ENCODE results near the gene OR4F6. TPM values are rescaled to one million over a fixed set of nuclear protein-coding genes. Genes with fewer than 3 reads are reported as not detected.

The OR4F6 gene
- total and polyA plus RNA-seq, 2 donors (not counting 1 experiment from before 2014, with no cell fraction given), result not detected

- H3K9me3 Mint-ChIP-seq (ENCODE audit: insufficient read depth), result no peaks in the 10 kb centered on the region
- ATAC-seq (ENCODE audit: low read depth), result no peak
- no peak for DNase-seq
- TF ChIP-seq EZH2 (IDR thresholded peaks at IDR 0.05; ENCODE audit: borderline replicate concordance, insufficient read depth, low read depth, low read length, poor library complexity, severe bottlenecking), result no peak
- TF ChIP-seq, protein P1, sequence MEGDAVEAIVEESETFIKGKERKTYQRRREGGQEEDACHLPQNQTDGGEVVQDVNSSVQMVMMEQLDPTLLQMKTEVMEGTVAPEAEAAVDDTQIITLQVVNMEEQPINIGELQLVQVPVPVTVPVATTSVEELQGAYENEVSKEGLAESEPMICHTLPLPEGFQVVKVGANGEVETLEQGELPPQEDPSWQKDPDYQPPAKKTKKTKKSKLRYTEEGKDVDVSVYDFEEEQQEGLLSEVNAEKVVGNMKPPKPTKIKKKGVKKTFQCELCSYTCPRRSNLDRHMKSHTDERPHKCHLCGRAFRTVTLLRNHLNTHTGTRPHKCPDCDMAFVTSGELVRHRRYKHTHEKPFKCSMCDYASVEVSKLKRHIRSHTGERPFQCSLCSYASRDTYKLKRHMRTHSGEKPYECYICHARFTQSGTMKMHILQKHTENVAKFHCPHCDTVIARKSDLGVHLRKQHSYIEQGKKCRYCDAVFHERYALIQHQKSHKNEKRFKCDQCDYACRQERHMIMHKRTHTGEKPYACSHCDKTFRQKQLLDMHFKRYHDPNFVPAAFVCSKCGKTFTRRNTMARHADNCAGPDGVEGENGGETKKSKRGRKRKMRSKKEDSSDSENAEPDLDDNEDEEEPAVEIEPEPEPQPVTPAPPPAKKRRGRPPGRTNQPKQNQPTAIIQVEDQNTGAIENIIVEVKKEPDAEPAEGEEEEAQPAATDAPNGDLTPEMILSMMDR (IDR thresholded peaks at IDR 0.05), result no peak
- no peaks in the 10 kb centered on the region for H3K4me1 Mint-ChIP-seq
- H3K27me3 Mint-ChIP-seq, result no peaks in the 10 kb centered on the region
- Histone ChIP-seq H3K9ac (ENCODE audit: low read length) (no peak overlapping the region), H3K4me2 (replicated peaks; ENCODE audit: low read depth, low read length, poor library complexity, severe bottlenecking) (no peak overlapping the region), H3K4me1 (ENCODE audit: control insufficient read depth in 2 of 2, insufficient read depth in 2 of 2, low read length in 2 of 2) (no peaks in the 10 kb centered on the region), H4K20me1 (ENCODE audit: control insufficient read depth, insufficient read depth, low read length, poor library complexity, severe bottlenecking) (no peaks in the 10 kb centered on the region), H3K27ac (ENCODE audit: low read length in 2 of 2) (no peak overlapping the region), H3K27me3 (replicated peaks in 1 of 4; ENCODE audit: control extremely low read depth in 1 of 4, control insufficient read depth in 3 of 4, insufficient read depth in 4 of 4, low read length in 3 of 4) (no peaks in the 10 kb centered on the region), H3K36me3 (replicated peaks in 1 of 2; ENCODE audit: control extremely low read depth in 1 of 2, control insufficient read depth in 1 of 2, extremely low read depth in 1 of 2, insufficient read depth in 2 of 2, low read length in 1 of 2) (peaks cover 0 to 3% of the 10 kb centered on the region in 2 experiments), H2AFZ (ENCODE audit: insufficient read depth, low read depth, low read length, poor library complexity, severe bottlenecking) (no peak overlapping the region), H3K4me3 (ENCODE audit: control extremely low read depth in 1 of 5, extremely low read depth in 1 of 5, insufficient read depth in 1 of 5, low read depth in 2 of 5, low read length in 4 of 5) (no peak overlapping the region), H3K79me2 (ENCODE audit: control insufficient read depth, insufficient read depth, low read length) (no peaks in the 10 kb centered on the region), H3K9me3 (ENCODE audit: control extremely low read depth in 1 of 3, control insufficient read depth in 2 of 3, insufficient read depth in 1 of 3, low read length in 2 of 3) (no peaks in the 10 kb centered on the region)
- H3K4me3 Mint-ChIP-seq, result no peak overlapping the region
- 96% methylated on average over 5 of the region's 8 CpGs for whole genome bisulfite sequencing (ENCODE audit: insufficient coverage)
- CTCF ChIA-PET, result no interaction called here
- POLR2A ChIA-PET, result no interaction called here
- intact Hi-C loops (cut with micrococcal nuclease), result no loop called here
- H3K27ac Mint-ChIP-seq, result no peak overlapping the region
These were observed 30.4 kb upstream of the OR4F6 start for GRCh38 chr15:101772921-101773320.

DNA sequence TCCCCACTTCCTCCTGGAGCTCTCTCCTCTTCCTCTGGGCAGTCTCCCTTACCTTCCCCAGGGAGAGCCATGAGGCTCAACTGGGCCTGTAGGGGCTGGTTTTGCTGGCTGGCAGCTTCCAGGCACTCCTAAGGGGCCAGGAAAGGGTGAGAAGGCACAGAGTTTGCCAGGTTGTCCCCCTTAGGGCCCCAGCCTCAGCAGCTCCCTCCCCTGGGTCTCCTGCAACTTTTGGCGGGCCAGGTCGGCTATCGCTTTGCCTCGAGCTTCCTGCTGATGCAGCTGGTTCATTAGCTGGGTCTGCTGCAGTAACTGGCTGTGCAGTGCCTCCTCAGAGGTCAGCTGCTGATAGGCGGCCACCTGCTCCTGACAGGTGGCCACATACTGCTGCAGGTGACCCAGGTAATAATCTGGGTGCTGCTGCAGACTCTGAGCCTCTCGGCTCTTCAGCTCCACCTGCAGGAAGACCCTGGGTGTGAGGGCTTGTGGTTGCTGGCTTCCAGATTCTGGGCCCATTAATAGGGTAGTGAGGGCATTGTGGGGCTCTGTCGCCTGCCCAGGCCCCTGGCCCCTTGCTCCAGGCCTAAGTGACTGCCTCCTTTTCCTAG, 29.7 kb upstream of the OR4F6 start:
- TF ChIP-seq, protein P1 (IDR thresholded peaks at IDR 0.05), result no peak
- no peak for TF ChIP-seq EZH2 (IDR thresholded peaks at IDR 0.05; ENCODE audit: borderline replicate concordance, insufficient read depth, low read depth, low read length, poor library complexity, severe bottlenecking)
- no peaks in the 10 kb centered on the region for H3K27me3 ChIP-seq (replicated peaks in 1 of 4; ENCODE audit: control extremely low read depth in 1 of 4, control insufficient read depth in 3 of 4, insufficient read depth in 4 of 4, low read length in 3 of 4)
- H3K27ac Mint-ChIP-seq, result no peak overlapping the region
- ChIA-PET CTCF (no interaction called here), POLR2A (no interaction called here)
- H4K20me1 ChIP-seq (ENCODE audit: control insufficient read depth, insufficient read depth, low read length, poor library complexity, severe bottlenecking), result no peaks in the 10 kb centered on the region
- H3K4me3 Mint-ChIP-seq, result no peak overlapping the region
- no peak overlapping the region for H3K9ac ChIP-seq (ENCODE audit: low read length)
- no peak overlapping the region for H2AFZ ChIP-seq (ENCODE audit: insufficient read depth, low read depth, low read length, poor library complexity, severe bottlenecking)
- H3K4me1 Mint-ChIP-seq, result no peaks in the 10 kb centered on the region
- no peak overlapping the region for H3K27ac ChIP-seq (ENCODE audit: low read length in 2 of 2)
- DNase-seq, result no peak
- 84% methylated on average over 6 of the region's 7 CpGs for WGBS (ENCODE audit: insufficient coverage)
- no peaks in the 10 kb centered on the region for H3K9me3 Mint-ChIP-seq (ENCODE audit: insufficient read depth)
- H3K4me2 ChIP-seq (replicated peaks; ENCODE audit: low read depth, low read length, poor library complexity, severe bottlenecking), result no peak overlapping the region
- peaks cover 0 to 3% of the 10 kb centered on the region in 2 experiments for H3K36me3 ChIP-seq (replicated peaks in 1 of 2; ENCODE audit: control extremely low read depth in 1 of 2, control insufficient read depth in 1 of 2, extremely low read depth in 1 of 2, insufficient read depth in 2 of 2, low read length in 1 of 2)
- H3K27me3 Mint-ChIP-seq, result no peaks in the 10 kb centered on the region
- no peaks in the 10 kb centered on the region for H3K9me3 ChIP-seq (ENCODE audit: control extremely low read depth in 1 of 3, control insufficient read depth in 2 of 3, insufficient read depth in 1 of 3, low read length in 2 of 3)
- no peak for ATAC-seq (ENCODE audit: low read depth)
- intact Hi-C loops (cut with micrococcal nuclease), result no loop called here
- no peaks in the 10 kb centered on the region for H3K79me2 ChIP-seq (ENCODE audit: control insufficient read depth, insufficient read depth, low read length)
- no peak overlapping the region for H3K4me3 ChIP-seq (ENCODE audit: control extremely low read depth in 1 of 5, extremely low read depth in 1 of 5, insufficient read depth in 1 of 5, low read depth in 2 of 5, low read length in 4 of 5)
- no peaks in the 10 kb centered on the region for H3K4me1 ChIP-seq (ENCODE audit: control insufficient read depth in 2 of 2, insufficient read depth in 2 of 2, low read length in 2 of 2)

Measured in B cell (primary cell).